Fibroblast of lung (primary cell): ENCODE results near the gene SLC34A3. TPM values are rescaled to one million over a fixed set of nuclear protein-coding genes. Genes with fewer than 3 reads are reported as not detected.

ENCODE experiments used
- DNase-seq, 2 donors: peaks; one replicate each; pipeline versions ENCODE4 v3.0.0 to v3.0.0-alpha.2; 2010; ENCODE audit warnings: low read depth in 2 of 2
- H2AFZ ChIP-seq: 2 replicates; pipeline ENCODE4 v1.5.1; 2012; ENCODE audit warnings: low read length, control low read depth, inconsistent platforms
- H3K27ac ChIP-seq: 2 replicates; pipeline ENCODE4 v1.5.1; 2011; ENCODE audit warnings: low read length, control low read depth; ENCODE audit not compliant: insufficient read depth
- H3K27me3 ChIP-seq: 2 replicates; pipeline ENCODE4 v1.5.1; 2011; ENCODE audit warnings: mild to moderate bottlenecking, low read length; ENCODE audit not compliant: control insufficient read depth, insufficient read depth
- H3K36me3 ChIP-seq: 2 replicates; pipeline ENCODE4 v1.5.1; 2011; ENCODE audit warnings: low read length; ENCODE audit not compliant: control insufficient read depth, insufficient read depth
- H3K4me1 ChIP-seq: 2 replicates; pipeline ENCODE4 v1.5.1; 2011; ENCODE audit warnings: low read length; ENCODE audit not compliant: control insufficient read depth, insufficient read depth; ENCODE audit errors: extremely low read depth
- H3K4me2 ChIP-seq: 2 replicates; pipeline ENCODE4 v1.5.1; 2011; ENCODE audit warnings: low read length, control low read depth; ENCODE audit not compliant: insufficient read depth; ENCODE audit errors: extremely low read depth
- H3K4me3 ChIP-seq, 4 experiments: fragments of 200-600 bp in 1 of 4; sonication (generic) in 1 of 4; replicated peaks in 1 of 4; 2 replicates each; pipeline ENCODE4 v1.5.1; 2011 to 2016; ENCODE audit warnings: low read length in 4 of 4, low read depth in 3 of 4, mild to moderate bottlenecking in 3 of 4, control low read depth in 2 of 4, inconsistent platforms in 1 of 4, mixed read lengths in 1 of 4; ENCODE audit not compliant: insufficient read depth in 1 of 4; ENCODE audit errors: control extremely low read depth in 1 of 4
- H3K79me2 ChIP-seq: 2 replicates; pipeline ENCODE4 v1.5.1; 2012; ENCODE audit warnings: mild to moderate bottlenecking, low read length, inconsistent platforms; ENCODE audit not compliant: control insufficient read depth, insufficient read depth
- H3K9ac ChIP-seq: 2 replicates; pipeline ENCODE4 v1.5.1; 2011; ENCODE audit warnings: mild to moderate bottlenecking, low read length, control low read depth; ENCODE audit not compliant: insufficient read depth
- H3K9me3 ChIP-seq: 2 replicates; pipeline ENCODE4 v1.5.1; 2012; ENCODE audit warnings: low read depth, low read length; ENCODE audit not compliant: control insufficient read depth, insufficient read depth
- H4K20me1 ChIP-seq: 2 replicates; pipeline ENCODE4 v1.5.1; 2011; ENCODE audit warnings: low read length; ENCODE audit not compliant: control insufficient read depth, insufficient read depth; ENCODE audit errors: extremely low read depth
- CTCF ChIP-seq, 2 donors: IDR thresholded peaks in 1 of 2; conservative IDR thresholded peaks in 1 of 2; 1 replicate in 1 of 2; 2 replicates in 1 of 2; pipeline ENCODE4 v1.5.1; 2011 to 2012; ENCODE audit warnings: low read length in 2 of 2, control low read depth in 1 of 2, inconsistent platforms in 1 of 2, low read depth in 1 of 2, mild to moderate bottlenecking in 1 of 2
- EZH2 ChIP-seq: IDR thresholded peaks from 2 replicates; pipeline ENCODE4 v1.5.1; 2012; ENCODE audit warnings: low read length, control low read depth, mild to moderate bottlenecking; ENCODE audit errors: missing control alignments
- polyA plus RNA-seq, 2 donors: library from polyadenylated mRNA; depleted of rRNA in 1 of 2; stranded (reverse) in 1 of 2; unstranded in 1 of 2; fragments of >200 nt; gene quantifications; 2 replicates each; pipeline ENCODE4 v1.2.1, GENCODE V29; 2011 to 2012; ENCODE audit warnings: missing spikeins in 1 of 2
- total RNA-seq: library from RNA; depleted of rRNA; stranded (reverse); fragments of >200 nt; gene quantifications from 2 replicates; pipeline ENCODE4 v1.2.1, GENCODE V29; 2014

SLC34A3 gene
- total and polyA plus RNA-seq, 2 donors (not counting 1 experiment from before 2014, with no cell fraction given), result not detected

DNA sequence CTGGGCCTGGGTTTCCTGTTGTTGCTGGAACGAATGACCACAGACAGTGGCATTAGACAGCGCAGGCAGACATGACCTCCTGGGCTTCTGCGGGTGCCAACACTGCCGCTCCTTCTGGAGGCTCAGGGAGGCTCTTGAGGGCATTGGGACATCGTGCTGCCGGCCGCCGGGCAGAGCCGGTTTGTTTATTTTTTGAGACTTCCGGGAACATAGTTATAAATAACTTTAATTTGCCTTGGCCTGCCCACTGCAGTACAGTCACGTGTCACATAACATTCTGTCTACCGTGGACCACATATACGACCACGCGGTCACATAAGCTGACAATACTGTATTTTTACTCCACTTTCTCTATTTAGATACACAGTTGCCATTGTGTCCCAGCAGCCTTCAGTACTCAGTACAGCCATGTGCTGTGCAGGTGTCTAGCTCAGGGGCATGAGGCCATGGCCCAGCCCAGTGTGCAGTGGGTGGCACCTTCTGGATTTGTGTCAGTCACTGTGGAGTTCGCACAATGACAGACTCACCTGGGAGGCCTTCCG, 38.6 kb downstream of the SLC34A3 start:
- Histone ChIP-seq H2AFZ (no peak overlapping the region), H3K27ac (peak overlapping the region; percentile 67), H3K4me1 (peaks cover 11% of the 10 kb centered on the region), H3K4me3 (no peak overlapping the region), H3K36me3 (peaks cover 40% of the 10 kb centered on the region), H3K9me3 (no peaks in the 10 kb centered on the region), H3K79me2 (no peaks in the 10 kb centered on the region), H4K20me1 (no peaks in the 10 kb centered on the region), H3K27me3 (no peaks in the 10 kb centered on the region), H3K9ac (no peak overlapping the region), H3K4me2 (no peak overlapping the region)
- peak in 1 of 2 donors; percentile 77 for DNase-seq
- no peak for TF ChIP-seq EZH2
- TF ChIP-seq CTCF (conservative IDR thresholded peaks at IDR 0.05 in 1 of 2, IDR thresholded peaks at IDR 0.05 in 1 of 2; ENCODE audit: low read depth in 1 of 2, low read length in 2 of 2), result no peak

- no peak for TF ChIP-seq EZH2
- no peak for TF ChIP-seq CTCF (conservative IDR thresholded peaks at IDR 0.05 in 1 of 2, IDR thresholded peaks at IDR 0.05 in 1 of 2; ENCODE audit: low read depth in 1 of 2, low read length in 2 of 2)
- Histone ChIP-seq H3K27me3 (no peaks in the 10 kb centered on the region), H3K36me3 (peaks cover 35% of the 10 kb centered on the region), H2AFZ (no peak overlapping the region), H3K79me2 (no peaks in the 10 kb centered on the region), H3K4me3 (no peak overlapping the region), H3K27ac (no peak overlapping the region), H3K9me3 (no peaks in the 10 kb centered on the region), H4K20me1 (no peaks in the 10 kb centered on the region), H3K9ac (no peak overlapping the region), H3K4me1 (peaks cover 11% of the 10 kb centered on the region), H3K4me2 (no peak overlapping the region)
- no peak for DNase-seq
These were observed 40.4 kb downstream of the SLC34A3 start for GRCh38 chr9:137270929-137271695.

- Histone ChIP-seq H3K27me3 (no peaks in the 10 kb centered on the region), H2AFZ (no peak overlapping the region), H3K9ac (no peak overlapping the region), H3K4me1 (peaks cover 15% of the 10 kb centered on the region), H4K20me1 (no peaks in the 10 kb centered on the region), H3K27ac (no peak overlapping the region), H3K4me3 (no peak overlapping the region), H3K36me3 (peaks cover 32% of the 10 kb centered on the region), H3K79me2 (no peaks in the 10 kb centered on the region), H3K9me3 (no peaks in the 10 kb centered on the region), H3K4me2 (no peak overlapping the region)
- TF ChIP-seq EZH2 (no peak), CTCF (conservative IDR thresholded peaks at IDR 0.05 in 1 of 2, IDR thresholded peaks at IDR 0.05 in 1 of 2; ENCODE audit: low read depth in 1 of 2, low read length in 2 of 2) (no peak)
- no peak for DNase-seq
These were observed 41.0 kb downstream of the SLC34A3 start for GRCh38 chr9:137271696-137272076.
